HG03354 (cell line): ENCODE results near the gene SERPINB6.
"Not testable (repeated sequence)": the region's sequence is repeated elsewhere in the genome, so short reads cannot be mapped to it uniquely, and the experiment has no call there.

Experiments used
- ATAC-seq: cut with Tn5 transposase; IDR thresholded peaks from one replicate; pipeline ENCODE4 v1.9.1; 2021; ENCODE audit warnings: mild to moderate bottlenecking; ENCODE audit not compliant: unreplicated experiment, poor library complexity, severe bottlenecking

SERPINB6 gene

DNA sequence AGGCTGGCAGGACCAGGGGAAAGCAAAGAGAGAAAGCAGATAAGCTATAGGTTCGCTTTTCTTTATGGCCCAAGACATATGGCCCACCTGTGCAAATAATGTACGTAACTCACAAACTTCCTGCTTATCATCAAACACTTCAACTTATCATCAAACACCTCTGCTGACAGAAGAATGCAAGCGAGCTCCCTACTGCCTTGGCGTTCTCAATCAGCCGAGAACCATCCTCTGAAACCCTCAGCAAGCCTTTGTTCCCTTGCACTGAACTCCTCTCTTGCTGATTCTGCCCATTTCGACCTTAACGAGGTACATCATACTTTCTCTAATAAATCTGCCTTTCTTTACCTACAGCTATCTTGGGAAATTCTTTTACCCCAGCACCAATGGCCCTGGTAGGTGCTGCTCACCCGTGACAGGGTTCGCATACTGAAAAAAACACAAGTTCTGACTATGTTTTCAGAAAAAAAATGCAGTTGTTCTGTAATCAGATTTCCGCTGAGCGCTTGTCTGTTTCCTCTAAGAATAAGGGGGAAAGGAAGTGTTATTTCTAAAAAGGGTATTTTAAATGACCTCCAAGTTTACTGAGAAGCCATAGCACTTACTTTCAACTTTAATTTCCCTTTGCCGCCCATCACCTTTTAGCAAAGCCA is 28.3 kb downstream of the SERPINB6 start:
- no peak for ATAC-seq

GRCh38 chr6:2942116-2942515 is 29.3 kb downstream of the SERPINB6 start:
- ATAC-seq, result not testable (repeated sequence)

DNA sequence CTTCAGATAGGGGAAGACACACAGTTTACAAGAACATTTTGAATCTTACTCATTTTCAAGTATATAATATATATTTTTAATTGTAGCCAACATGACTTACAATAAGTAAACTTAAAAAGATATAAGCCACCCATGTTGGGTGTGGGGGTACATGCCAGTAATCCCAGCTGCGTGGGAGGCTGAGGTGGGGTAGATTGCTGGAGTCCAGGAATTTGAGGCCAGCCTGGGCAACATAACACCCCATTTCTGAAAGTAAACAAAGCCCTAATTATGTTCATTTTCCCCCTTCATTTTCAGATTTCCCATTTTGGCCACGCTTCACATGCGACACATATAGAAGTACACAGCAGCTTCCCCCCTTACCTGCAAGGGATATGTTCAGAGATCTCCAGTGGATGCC is 30.5 kb downstream of the SERPINB6 start:
- no peak for ATAC-seq

DNA sequence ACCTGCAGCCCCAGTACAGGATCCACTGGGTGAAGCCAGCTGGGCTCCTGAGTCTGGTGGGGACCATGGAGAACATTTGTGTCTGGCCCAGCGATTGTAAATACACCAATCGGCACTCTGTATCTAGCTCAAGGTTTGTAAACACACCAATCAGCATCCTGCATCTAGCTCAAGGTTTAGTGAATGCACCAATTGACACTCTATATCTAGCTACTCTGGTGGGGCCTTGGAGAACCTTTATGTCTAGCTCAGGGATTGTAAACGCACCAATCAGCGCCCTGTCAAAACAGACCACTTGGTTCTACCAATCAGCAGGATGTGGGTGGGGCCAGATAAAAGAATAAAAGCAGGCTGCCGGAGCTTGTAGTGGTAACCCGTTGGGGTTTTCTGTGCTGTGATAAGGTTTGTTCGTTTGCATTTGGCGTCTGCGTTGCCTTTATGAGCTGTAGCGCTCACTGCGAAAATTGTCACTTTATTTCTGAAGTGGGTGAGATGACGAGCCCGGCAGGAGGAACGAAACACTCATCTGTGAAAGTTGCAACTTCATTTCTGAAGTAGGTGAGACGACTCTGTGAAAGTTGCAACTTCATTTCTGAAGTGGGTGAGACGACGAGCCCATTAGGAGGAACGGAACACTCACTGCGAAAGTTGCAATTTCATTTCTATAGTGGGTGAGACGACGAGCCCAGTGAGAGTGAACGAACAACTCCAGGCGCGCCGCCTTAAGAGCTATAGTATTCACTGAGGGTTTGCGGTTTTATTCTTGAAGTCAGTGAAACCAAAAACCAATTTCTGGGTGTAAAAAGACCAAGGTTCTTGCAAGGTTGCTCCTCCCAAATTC is 31.1 kb downstream of the SERPINB6 start:
- ATAC-seq, result peak; percentile 75

GRCh38 chr6:2939315-2940009 is 31.9 kb downstream of the SERPINB6 start:
- no peak for ATAC-seq

DNA sequence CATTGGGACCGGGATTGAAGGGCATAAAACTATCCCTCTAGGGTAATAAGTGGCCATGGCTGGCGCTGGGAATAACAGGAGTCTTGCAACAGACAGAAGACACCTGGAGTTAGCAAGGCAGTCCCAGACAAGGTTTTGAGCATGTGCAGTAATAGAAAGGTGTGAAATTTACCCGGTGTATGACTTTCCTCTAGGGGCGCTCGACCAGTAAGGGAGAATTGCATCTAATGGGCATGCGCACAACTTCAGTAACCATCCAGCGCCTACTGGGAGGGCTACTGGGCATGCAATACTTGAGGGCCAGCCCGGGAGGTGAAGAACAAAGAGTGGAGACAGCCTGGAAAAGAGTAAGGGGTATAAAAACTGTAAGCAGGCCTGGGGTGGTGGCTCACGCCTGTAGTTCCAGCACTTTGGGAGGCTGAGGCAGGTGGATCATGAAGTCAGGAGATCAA is 32.7 kb downstream of the SERPINB6 start:
- ATAC-seq, result no peak

DNA sequence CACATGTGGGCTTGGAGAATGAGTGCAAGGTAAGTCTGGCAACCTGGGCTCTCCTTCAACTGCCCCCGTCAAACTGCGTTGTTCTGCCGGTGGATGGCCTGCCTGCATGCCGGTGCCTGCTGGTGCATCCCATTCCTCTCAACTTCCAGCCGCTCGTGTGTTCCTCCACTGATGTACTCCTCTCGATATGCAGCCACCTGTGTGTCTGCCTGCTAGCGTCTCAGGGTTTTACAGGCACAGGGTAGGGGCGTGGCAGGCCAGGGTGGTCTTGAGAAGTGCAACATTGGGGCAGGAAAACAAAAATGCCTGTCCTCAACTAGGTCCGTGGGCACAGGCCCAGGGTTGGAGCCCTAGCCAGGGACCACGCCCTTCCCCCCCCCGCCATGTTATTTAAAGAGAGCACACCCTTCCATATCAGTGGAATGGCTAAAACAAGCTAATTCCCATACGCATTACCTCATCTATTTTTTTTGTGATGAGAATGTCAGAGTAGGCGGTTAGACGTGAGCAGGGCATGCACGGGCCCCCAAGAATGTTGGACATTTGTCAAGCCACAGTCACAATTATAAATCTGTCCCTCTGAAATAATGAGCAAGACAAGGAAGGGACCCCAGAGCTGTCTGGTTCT is 33.2 kb downstream of the SERPINB6 start:
- ATAC-seq, result no peak

- no peak for ATAC-seq
Observed at GRCh38 chr6:2937627-2938003, 33.8 kb downstream of the SERPINB6 start.

DNA sequence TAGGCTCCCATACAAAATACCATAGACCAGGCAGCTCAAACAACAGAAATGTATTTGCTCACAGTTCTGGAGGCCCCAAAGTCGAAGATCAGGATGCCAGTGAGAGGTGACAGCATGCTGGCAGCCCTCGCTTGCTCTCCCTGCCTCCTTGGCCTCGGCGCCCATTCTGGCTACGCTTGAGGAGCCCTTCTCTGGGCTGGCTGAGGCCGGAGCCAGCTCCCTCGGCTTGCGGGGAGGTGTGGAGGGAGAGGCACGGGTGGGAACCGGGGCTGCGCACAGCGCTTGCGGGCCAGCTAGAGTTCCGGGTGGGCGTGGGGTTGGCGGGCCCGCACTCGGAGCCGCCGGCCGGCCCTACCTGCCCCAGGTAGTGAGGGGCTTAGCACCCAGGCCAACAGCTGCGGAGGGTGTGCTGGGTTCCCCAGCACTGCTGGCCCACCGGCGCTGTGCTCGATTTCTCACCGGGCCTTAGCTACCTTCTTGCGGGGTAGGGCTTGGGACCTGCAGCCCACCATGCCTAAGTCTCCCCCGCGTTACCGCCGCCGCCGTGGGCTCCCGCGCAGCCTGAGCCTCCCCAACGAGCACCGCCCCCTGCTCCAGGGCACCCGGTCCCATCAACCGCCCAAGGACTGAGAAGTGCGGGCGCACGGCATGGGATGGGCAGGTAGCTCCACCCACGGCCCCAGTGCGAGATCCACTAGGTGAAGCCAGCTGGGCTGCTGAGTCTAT is 35.6 kb downstream of the SERPINB6 start:
- no peak for ATAC-seq

DNA sequence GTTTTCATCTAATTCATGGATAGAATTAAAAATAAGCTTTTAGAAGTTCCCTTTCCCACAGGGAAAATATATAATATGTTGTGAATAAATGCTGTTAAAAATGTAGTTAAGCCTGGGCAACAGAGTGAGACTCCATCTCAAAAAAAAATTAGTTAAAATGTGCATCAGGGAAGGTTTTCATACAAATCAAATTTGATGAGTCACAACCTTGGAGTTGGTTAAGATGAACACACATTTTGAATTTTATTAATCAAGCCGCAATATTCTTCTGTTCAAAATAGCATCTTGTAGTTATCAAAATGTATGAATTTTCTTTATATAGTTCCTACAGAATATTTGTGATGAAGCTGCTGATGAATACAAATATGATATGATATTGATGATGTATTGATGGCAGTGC is 37.3 kb downstream of the SERPINB6 start:
- ATAC-seq, result no peak

DNA sequence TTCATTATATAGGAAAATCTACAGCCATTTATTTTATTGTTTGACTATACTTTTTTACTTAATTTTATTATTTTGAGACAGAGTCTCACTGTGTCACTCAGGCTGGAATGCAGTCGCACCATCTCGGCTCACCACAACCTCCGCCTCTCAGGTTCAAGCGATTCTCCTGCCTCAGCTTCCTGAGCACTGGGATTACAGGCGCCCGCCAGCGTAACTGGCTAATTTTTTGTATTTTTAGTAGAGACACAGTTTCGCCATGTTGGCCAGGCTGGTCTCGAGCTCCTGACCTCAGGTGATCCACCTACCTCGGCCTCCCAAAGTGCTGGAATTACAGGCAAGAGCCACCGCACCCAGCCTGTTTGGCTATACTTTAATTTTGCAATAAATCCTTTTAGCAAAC is 38.5 kb downstream of the SERPINB6 start:
- not testable (repeated sequence) for ATAC-seq

GRCh38 chr6:2931970-2932748 is 39.2 kb downstream of the SERPINB6 start:
- peak; percentile 79 for ATAC-seq

DNA sequence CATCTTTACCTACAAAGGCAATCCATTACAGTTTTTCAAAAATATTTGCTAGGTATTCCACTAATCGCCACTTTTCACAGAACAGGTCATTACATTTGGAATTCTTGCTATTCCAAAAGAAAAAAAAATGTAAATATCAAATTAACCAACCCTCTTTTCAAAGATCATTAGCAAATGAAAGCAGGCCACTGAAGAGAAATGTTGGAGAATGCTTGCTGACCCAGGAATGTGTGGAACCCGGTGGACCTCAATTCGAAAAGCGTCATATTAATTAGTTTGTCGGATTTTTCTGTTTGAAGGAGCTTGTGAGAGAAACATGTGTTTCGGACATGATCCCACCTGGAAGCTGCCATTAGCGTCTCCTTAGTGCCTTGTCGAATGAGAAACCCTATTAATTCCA is 40.3 kb downstream of the SERPINB6 start:
- no peak for ATAC-seq

DNA sequence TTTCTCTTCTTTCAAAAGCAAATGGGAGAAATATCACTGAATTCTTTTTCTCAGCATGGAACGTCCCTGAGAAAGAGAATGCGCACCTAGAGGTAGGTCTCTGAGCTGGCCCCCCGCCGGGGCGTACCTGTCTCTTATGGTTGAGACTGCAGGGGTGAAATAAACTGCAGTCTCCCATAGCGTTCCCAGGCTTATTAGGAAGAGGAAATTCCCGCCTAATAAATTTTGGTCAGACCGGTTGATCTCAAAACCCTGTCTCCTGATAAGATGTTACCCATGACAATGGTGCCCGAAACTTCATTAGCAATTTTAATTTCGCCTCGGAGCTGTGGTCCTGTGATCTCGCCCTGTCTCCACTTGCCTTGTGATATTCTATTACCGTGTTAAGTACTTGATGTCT is 43.4 kb downstream of the SERPINB6 start:
- not testable (repeated sequence) for ATAC-seq

- not testable (repeated sequence) for ATAC-seq
Observed at GRCh38 chr6:2925842-2926747, 45.3 kb downstream of the SERPINB6 start.

- no peak for ATAC-seq
Observed at GRCh38 chr6:2921520-2922115, 49.7 kb downstream of the SERPINB6 start.

GRCh38 chr6:2920671-2921112 is 50.7 kb downstream of the SERPINB6 start:
- no peak for ATAC-seq
